Subcutaneous abdominal adipose tissue (tissue), 5 donors: ENCODE measurements around the gene VPS37C.
"Not testable (repeated sequence)": the region's sequence is repeated elsewhere in the genome, so short reads cannot be mapped to it uniquely, and the experiment has no call there.

Source experiments
- H3K27ac ChIP-seq: one replicate; pipeline ENCODE4 v1.7.0; 2013; ENCODE audit warnings: low read depth, mild to moderate bottlenecking, inconsistent platforms, low read length, moderate library complexity
- H3K27me3 ChIP-seq, 5 donors: one replicate each; pipeline ENCODE4 v1.7.0; 2013; ENCODE audit warnings: low read length in 5 of 5, inconsistent platforms in 1 of 5; ENCODE audit not compliant: control insufficient read depth in 5 of 5, insufficient read depth in 4 of 5
- H3K36me3 ChIP-seq, 5 donors: one replicate each; pipeline ENCODE4 v1.7.0; 2013; ENCODE audit warnings: low read length in 5 of 5; ENCODE audit not compliant: control insufficient read depth in 5 of 5, insufficient read depth in 5 of 5
- H3K4me1 ChIP-seq, 5 donors: one replicate each; pipeline ENCODE4 v1.7.0; 2013; ENCODE audit warnings: low read length in 5 of 5, mild to moderate bottlenecking in 3 of 5, moderate library complexity in 1 of 5; ENCODE audit not compliant: control insufficient read depth in 5 of 5, insufficient read depth in 5 of 5
- H3K4me3 ChIP-seq, 5 donors: one replicate each; pipeline ENCODE4 v1.7.0; 2013; ENCODE audit warnings: low read length in 5 of 5, low read depth in 1 of 5
- H3K9ac ChIP-seq, 5 donors: one replicate each; pipeline ENCODE4 v1.7.0; 2013; ENCODE audit warnings: low read length in 5 of 5, mild to moderate bottlenecking in 4 of 5, moderate library complexity in 3 of 5
- H3K9me3 ChIP-seq, 5 donors: one replicate each; pipeline ENCODE4 v1.7.0; 2013; ENCODE audit warnings: low read length in 5 of 5; ENCODE audit not compliant: control insufficient read depth in 5 of 5
- donor health status: healthy.
- donor health status: healthy.
- donor health status: healthy.
- donor health status: healthy.
- donor health status: healthy.

Gene VPS37C

GRCh38 chr11:61107888-61108287 lies 53.3 kb downstream of the VPS37C start:
- Histone ChIP-seq H3K27me3 (no peaks in the 10 kb centered on the region), H3K9ac (no peak overlapping the region), H3K27ac (no peak overlapping the region), H3K4me3 (no peak overlapping the region), H3K4me1 (peaks cover 0 to 5% (median 0%) of the 10 kb centered on the region in 5 donors), H3K9me3 (no peaks in the 10 kb centered on the region), H3K36me3 (no peaks in the 10 kb centered on the region)

DNA sequence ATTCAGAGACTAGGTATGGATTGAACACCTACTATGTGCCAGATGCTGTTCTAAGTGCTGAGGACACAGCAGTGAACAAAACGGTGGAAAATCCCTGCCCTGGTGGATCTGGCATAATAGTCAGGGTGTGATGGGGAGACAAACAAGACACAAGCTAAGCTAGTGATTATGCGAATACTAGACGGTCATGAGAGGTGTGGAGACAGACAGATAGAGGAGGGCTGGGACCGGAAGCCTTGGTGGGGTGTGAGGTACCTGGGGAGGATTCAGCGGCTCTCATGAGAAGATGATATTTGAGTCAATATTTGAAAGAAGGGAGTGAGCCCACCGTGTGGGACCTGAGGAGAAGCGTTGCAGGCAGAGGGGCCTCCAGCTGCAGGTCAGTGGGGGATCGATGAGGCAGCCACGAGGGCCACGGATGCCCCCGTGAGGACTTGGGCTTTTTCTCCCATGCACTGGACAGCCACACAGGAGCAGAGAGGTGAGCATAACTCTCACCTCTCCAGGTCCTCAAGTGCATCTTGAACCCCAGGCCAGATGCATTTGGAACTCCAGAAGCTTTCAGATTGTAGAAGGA lies 54.2 kb downstream of the VPS37C start:
- Histone ChIP-seq H3K27me3 (no peaks in the 10 kb centered on the region), H3K36me3 (no peaks in the 10 kb centered on the region), H3K9ac (no peak overlapping the region), H3K4me3 (no peak overlapping the region), H3K27ac (no peak overlapping the region), H3K4me1 (peaks cover 0 to 5% (median 0%) of the 10 kb centered on the region in 5 donors), H3K9me3 (no peaks in the 10 kb centered on the region)

DNA sequence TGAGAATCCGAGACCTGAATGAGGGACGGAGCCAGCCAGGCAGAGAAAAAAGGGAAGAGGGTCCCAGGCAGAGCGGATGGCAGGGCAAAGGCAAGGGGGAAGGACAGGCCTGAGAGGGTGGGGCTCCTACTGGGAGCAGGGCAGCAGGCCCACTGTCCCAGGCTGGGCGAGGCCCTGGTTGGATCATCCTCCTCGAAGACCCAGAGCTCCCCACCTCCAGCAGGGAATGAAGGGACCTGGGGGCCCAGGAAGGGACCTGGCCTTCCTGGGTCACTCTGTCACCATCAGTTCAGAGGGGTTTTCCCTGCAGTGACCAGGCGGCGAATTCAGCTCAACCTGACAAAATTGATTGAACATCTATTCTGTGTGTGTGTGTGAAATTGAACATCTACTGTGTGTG lies 54.9 kb downstream of the VPS37C start:
- peaks cover 0 to 4% (median 0%) of the 10 kb centered on the region in 5 donors for H3K9me3 ChIP-seq
- no peak overlapping the region for H3K9ac ChIP-seq
- H3K27ac ChIP-seq = no peak overlapping the region
- no peak overlapping the region for H3K4me3 ChIP-seq
- no peaks in the 10 kb centered on the region for H3K36me3 ChIP-seq
- no peaks in the 10 kb centered on the region for H3K27me3 ChIP-seq
- H3K4me1 ChIP-seq = peaks cover 0 to 5% (median 0%) of the 10 kb centered on the region in 5 donors

DNA sequence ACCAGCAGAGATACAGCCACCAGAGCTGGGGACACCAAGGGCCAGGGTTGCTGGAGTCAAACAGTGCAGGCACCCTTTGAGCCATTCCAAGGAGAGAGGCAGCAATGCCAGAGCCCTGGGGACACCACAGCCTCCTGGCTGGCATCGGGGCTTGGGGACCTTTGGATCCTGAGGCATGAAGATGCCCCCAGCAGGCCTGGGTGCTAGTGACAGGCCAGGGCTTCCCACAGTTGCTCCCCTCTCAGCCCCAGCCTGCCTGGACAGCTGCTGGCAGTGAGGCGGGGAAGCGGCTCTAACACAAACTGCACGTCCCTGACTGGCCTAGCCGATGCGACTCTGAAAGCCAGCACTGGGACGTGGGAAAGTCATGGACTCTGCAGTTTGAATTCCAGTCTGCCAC lies 56.3 kb downstream of the VPS37C start:
- Histone ChIP-seq H3K9me3 (peaks cover 0 to 4% (median 0%) of the 10 kb centered on the region in 5 donors), H3K4me1 (peaks cover 0 to 5% (median 0%) of the 10 kb centered on the region in 5 donors), H3K27ac (no peak overlapping the region), H3K27me3 (no peaks in the 10 kb centered on the region), H3K36me3 (no peaks in the 10 kb centered on the region), H3K4me3 (no peak overlapping the region), H3K9ac (no peak overlapping the region)

- Histone ChIP-seq H3K27me3 (no peaks in the 10 kb centered on the region), H3K4me3 (peak overlapping the region in 1 of 5 donors; percentile 41), H3K27ac (no peak overlapping the region), H3K36me3 (no peaks in the 10 kb centered on the region), H3K4me1 (peaks cover 0 to 5% (median 0%) of the 10 kb centered on the region in 5 donors), H3K9ac (no peak overlapping the region), H3K9me3 (peaks cover 0 to 4% (median 0%) of the 10 kb centered on the region in 5 donors)
These were observed 57.3 kb downstream of the VPS37C start for GRCh38 chr11:61103851-61104423.

DNA sequence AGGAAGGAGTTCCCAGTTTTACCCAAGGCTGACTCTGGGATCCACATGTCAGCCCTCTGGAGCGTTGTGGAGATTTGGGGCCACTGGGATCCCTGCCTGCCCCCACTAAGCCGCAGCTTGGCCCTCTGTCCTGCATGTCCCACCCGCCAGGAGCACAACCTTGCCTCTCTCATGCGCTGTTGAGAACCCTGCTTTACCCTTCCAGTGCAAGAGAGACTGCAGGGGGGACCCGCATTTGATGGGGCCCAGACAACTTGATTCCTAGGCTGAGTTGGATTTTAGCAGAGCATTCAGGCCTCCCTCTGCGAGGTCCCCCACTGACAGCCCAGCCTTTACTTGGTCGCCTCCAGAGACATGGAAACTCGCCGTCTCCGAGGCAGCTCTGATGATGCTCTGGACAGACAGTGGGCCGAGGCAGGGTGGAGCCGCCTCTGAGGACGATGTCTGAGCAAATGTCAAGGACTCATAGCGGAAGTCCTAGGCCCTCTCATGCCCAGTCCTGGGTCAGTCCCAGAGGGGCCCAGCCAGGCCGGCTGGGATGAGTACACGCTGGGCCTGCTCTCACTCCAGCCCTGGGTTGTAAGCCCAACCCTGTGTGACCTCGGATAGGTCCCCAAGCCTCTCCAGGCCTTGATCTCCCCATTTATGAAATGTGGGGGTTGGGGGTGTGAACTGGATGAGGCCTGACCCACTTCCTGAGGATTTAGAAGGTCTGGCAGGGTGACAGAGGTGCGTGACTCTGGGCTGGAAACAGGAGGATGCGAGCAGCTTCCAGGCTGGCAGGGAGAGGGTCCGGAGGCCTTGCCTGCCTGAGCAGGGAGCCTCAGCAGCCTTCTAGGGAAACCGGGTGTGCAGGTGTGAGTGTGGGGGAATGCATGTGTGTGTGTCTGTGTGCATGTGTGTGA lies 58.3 kb downstream of the VPS37C start:
- Histone ChIP-seq H3K4me1 (peaks cover 0 to 5% (median 0%) of the 10 kb centered on the region in 5 donors), H3K4me3 (peak overlapping the region in 2 of 5 donors; percentile 24 to 41), H3K27me3 (no peaks in the 10 kb centered on the region), H3K27ac (no peak overlapping the region), H3K36me3 (no peaks in the 10 kb centered on the region), H3K9ac (no peak overlapping the region), H3K9me3 (peaks cover 0 to 4% (median 0%) of the 10 kb centered on the region in 5 donors)

DNA sequence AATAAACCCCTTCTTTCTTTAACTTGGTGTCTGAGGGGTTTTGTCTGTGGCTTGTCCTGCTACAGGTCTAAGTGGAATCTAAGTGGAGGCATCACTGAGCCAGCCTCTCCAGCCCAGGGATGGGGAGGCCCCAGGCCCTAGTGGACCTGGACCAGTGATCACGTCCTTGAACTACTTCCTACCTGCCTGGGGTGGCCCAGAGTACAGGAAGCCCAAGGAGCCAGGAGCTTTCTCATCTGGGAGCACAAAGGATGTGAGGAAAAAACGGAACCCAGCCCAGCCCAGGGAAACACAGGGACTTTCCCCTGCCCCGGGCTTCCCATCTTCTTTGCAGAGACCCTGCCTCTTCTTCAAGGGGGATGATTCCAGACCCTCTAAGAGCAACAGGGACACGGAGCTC lies 62.4 kb downstream of the VPS37C start:
- Histone ChIP-seq H3K27me3 (no peaks in the 10 kb centered on the region), H3K4me3 (no peak overlapping the region), H3K27ac (no peak overlapping the region), H3K9me3 (peaks cover 0 to 7% (median 0%) of the 10 kb centered on the region in 5 donors), H3K36me3 (no peaks in the 10 kb centered on the region), H3K4me1 (no peaks in the 10 kb centered on the region), H3K9ac (no peak overlapping the region)

GRCh38 chr11:61098261-61098660 lies 63.0 kb downstream of the VPS37C start:
- H3K4me1 ChIP-seq = not testable (repeated sequence)

DNA sequence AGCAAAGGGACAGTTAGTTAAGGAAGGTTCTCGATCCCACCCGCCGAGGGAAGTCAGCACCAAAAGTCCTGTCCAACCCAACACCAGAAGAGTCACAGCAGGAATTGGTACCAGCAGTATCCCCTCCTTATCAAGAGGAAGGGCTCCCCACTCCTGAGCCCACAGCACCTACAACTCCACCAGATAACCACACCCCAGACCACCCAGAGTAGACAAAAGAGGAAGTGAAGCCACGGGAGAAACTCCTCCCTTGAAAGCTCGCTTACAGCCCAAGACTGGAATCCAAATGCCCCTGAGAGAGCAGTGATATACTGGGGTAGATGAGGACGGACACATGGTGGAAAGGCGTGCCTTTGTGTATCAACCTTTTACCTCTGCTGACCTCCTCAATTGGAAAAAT lies 66.2 kb downstream of the VPS37C start:
- H3K9me3 ChIP-seq = peaks cover 0 to 5% (median 0%) of the 10 kb centered on the region in 5 donors
- H3K27me3 ChIP-seq = no peaks in the 10 kb centered on the region
- no peak overlapping the region for H3K4me3 ChIP-seq
- H3K36me3 ChIP-seq = no peaks in the 10 kb centered on the region
- H3K4me1 ChIP-seq = peaks cover 0 to 4% (median 3%) of the 10 kb centered on the region in 5 donors
- H3K27ac ChIP-seq = no peak overlapping the region
- no peak overlapping the region for H3K9ac ChIP-seq

More at GRCh38 chr11:61098261-61098660, 63.0 kb downstream of the VPS37C start:
- not testable (repeated sequence) for H3K27me3 ChIP-seq, H3K4me3 ChIP-seq, H3K36me3 ChIP-seq, H3K9me3 ChIP-seq, H3K27ac ChIP-seq, H3K9ac ChIP-seq

DNA sequence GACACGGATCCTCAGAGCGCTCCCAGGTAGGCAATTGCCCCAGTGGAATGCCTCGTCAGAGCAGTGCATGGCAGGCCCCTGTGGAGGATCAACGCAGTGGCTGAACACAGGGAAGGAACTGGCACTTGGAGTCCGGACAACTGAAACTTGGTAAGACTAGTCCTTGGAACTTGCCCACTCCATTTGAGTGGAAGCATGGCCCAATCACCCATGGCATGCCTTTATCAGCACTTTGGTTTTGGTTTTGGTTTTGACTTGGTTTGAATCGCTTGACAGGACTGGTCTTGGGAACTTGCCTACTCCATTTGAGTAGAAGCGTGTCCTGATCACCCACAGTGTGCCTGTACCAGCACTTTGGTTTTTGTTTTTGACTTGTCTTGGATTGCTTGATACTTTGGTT lies 67.1 kb downstream of the VPS37C start:
- not testable (repeated sequence) for H3K27ac ChIP-seq, H3K9ac ChIP-seq, H3K4me1 ChIP-seq

More for the DNA sequence above, 67.1 kb downstream of the VPS37C start:
- not testable (repeated sequence) for H3K9me3 ChIP-seq, H3K27me3 ChIP-seq, H3K36me3 ChIP-seq, H3K4me3 ChIP-seq
